ENCODE data around the gene GPR108.
"Not testable (repeated sequence)": the region's sequence is repeated elsewhere in the genome, so short reads cannot be mapped to it uniquely, and the experiment has no call there.

The GPR108 gene

DNA sequence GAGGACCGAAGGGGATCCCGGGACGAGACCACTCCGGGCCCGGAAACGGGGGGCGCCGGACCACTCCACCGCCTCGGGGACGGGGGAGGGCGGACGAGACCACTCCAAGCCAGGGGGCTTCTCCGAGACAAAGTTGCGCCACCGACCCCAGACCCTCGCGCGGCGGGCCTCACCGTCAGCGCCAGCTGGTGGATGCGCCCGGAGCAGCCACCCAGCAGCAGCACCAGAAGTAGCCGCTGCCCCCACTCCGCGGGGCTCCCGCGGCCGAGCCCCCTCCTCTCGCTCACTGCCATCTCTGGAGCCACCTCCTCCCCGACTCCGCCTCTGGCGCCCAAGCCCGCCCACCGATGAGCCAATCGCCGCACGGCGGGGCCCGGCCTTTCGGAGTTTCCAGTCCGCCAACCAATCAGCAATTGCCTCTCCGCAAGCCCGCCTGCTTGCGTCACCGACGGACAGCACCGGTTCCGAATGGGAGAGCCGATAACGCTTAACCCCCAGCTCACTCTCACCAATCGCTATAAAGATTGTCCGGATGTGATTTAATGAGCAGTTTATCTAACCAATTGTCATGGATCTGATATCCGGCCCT lies at the start of gene GPR108:
GPR108 (minus strand) TSS at position 297 of the 589 bp plus-strand sequence; CDS start at position 293, 4 bp downstream.
- peak within 1 kb of the TSS; percentile 82 for H3K4me3 ChIP-seq (ENCODE audit: low read depth, low read length)
- TF ChIP-seq, protein P1, sequence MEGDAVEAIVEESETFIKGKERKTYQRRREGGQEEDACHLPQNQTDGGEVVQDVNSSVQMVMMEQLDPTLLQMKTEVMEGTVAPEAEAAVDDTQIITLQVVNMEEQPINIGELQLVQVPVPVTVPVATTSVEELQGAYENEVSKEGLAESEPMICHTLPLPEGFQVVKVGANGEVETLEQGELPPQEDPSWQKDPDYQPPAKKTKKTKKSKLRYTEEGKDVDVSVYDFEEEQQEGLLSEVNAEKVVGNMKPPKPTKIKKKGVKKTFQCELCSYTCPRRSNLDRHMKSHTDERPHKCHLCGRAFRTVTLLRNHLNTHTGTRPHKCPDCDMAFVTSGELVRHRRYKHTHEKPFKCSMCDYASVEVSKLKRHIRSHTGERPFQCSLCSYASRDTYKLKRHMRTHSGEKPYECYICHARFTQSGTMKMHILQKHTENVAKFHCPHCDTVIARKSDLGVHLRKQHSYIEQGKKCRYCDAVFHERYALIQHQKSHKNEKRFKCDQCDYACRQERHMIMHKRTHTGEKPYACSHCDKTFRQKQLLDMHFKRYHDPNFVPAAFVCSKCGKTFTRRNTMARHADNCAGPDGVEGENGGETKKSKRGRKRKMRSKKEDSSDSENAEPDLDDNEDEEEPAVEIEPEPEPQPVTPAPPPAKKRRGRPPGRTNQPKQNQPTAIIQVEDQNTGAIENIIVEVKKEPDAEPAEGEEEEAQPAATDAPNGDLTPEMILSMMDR (conservative IDR thresholded peaks at IDR 0.05; ENCODE audit: low read depth, low read length), result no peak
- DNase-seq (ENCODE audit: low read depth), result peak; percentile 100

GRCh38 chr19:6779206-6779605 lies 41.8 kb upstream of the GPR108 start:
- TF ChIP-seq, protein P1 (conservative IDR thresholded peaks at IDR 0.05; ENCODE audit: low read depth, low read length), result no peak
- DNase-seq (ENCODE audit: low read depth), result no peak
- no peak overlapping the region for H3K4me3 ChIP-seq (ENCODE audit: low read depth, low read length)

GRCh38 chr19:6778386-6778785 lies 41.0 kb upstream of the GPR108 start:
- DNase-seq (ENCODE audit: low read depth), result no peak
- H3K4me3 ChIP-seq (ENCODE audit: low read depth, low read length), result no peak overlapping the region
- TF ChIP-seq, protein P1 (conservative IDR thresholded peaks at IDR 0.05; ENCODE audit: low read depth, low read length), result no peak

- H3K4me3 ChIP-seq (ENCODE audit: low read depth, low read length), result no peak overlapping the region
- TF ChIP-seq, protein P1 (conservative IDR thresholded peaks at IDR 0.05; ENCODE audit: low read depth, low read length), result no peak
- no peak for DNase-seq (ENCODE audit: low read depth)
Measured at GRCh38 chr19:6777434-6777833, 40.1 kb upstream of the GPR108 start.

GRCh38 chr19:6776999-6777398 lies 39.6 kb upstream of the GPR108 start:
- H3K4me3 ChIP-seq (ENCODE audit: low read depth, low read length), result no peak overlapping the region
- TF ChIP-seq, protein P1 (conservative IDR thresholded peaks at IDR 0.05; ENCODE audit: low read depth, low read length), result no peak
- DNase-seq (ENCODE audit: low read depth), result no peak

DNA sequence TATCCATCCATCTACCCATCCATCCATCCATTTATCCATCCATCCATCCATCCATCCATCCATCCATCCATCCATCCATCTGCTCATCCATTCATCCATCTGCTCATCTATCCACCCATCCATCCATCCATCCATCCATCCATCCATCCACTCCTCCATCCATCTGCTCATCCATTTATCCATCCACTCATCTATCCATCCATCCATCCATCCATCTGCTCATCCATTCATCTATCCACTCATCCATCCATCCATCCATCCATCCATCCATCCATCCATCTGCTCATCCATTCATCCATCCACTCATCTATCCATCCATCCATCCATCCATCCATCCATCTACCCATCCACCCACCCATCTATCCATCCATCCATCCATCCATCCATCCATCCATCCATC lies 38.7 kb upstream of the GPR108 start:
- not testable (repeated sequence) for DNase-seq (ENCODE audit: low read depth); H3K4me3 ChIP-seq (ENCODE audit: low read depth, low read length)

DNA sequence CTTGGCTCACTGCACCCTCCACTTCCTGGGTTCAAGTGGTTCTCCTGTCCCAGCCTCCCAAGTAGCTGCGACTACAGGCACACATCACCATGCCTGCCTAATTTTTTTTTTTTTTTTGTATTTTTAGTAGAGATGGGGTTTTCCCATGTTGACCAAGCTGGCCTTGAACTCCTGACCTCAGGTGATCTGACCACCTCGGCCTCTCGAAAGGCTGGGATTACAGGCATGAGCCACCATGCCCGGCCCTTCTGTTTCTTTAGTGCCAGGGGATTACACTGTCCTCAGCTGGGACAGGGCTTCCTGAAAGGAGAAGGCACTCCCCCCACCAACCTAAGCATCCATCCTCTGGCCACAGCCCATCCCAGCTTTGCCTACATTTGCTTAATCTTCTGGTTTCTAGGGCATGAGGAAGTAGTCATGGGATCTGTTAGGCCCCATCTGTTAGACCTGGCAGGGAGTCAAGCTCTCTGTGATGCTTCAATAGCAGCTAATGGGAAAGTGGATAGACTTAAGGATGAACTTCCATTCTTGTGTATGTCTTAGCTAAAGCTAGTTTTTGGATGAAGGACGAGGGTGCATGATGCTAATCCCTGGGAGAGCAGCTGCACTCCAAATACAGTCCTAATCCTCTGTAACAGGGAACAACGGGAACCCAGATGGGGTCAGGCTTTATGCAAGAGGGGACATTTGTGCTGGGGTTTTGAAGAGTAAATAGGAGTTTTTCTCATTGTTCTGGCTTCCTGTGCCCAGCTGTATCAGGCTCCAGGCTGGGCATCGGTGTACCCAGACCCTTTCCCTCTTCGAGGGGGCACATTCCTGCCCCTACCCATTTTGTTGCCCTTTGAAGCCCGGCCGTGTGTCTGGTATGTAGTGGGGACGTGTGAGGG lies 37.7 kb upstream of the GPR108 start:
- no peak overlapping the region for H3K4me3 ChIP-seq (ENCODE audit: low read depth, low read length)
- TF ChIP-seq, protein P1 (conservative IDR thresholded peaks at IDR 0.05; ENCODE audit: low read depth, low read length), result no peak
- DNase-seq (ENCODE audit: low read depth), result peak; percentile 28

Data from choroid plexus epithelial cell (primary cell).